GM12801 (cell line): ENCODE measurements around the gene ANKK1.

Source experiments
- TF ChIP-seq, protein P1 (sequence below): IDR thresholded peaks from one replicate; pipeline ENCODE4 v1.5.1; 2011; ENCODE audit warnings: control low read depth; ENCODE audit not compliant: insufficient read length; ENCODE audit errors: extremely low read depth

ANKK1 gene

DNA sequence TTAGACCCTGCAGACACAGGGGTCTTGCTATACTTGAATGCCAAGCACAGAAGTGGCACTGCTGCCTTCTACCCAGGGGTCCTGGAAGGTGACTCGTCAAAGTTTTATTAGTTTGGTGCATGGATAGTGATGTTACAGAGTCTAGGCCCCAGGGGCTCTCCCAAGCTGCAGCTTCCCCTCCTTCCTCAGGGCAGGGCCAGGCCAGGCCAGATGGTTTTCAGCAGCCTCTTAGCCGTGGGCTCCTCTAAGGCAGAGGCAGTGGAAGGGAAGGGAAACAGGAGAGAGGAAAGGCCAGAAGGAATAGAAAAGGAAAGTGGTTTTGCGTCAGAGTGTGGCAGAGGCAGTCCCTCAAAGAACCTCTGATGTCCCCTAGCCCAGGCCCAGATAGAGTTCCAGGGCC, 21.9 kb downstream of the ANKK1 start:
- TF ChIP-seq, protein P1, sequence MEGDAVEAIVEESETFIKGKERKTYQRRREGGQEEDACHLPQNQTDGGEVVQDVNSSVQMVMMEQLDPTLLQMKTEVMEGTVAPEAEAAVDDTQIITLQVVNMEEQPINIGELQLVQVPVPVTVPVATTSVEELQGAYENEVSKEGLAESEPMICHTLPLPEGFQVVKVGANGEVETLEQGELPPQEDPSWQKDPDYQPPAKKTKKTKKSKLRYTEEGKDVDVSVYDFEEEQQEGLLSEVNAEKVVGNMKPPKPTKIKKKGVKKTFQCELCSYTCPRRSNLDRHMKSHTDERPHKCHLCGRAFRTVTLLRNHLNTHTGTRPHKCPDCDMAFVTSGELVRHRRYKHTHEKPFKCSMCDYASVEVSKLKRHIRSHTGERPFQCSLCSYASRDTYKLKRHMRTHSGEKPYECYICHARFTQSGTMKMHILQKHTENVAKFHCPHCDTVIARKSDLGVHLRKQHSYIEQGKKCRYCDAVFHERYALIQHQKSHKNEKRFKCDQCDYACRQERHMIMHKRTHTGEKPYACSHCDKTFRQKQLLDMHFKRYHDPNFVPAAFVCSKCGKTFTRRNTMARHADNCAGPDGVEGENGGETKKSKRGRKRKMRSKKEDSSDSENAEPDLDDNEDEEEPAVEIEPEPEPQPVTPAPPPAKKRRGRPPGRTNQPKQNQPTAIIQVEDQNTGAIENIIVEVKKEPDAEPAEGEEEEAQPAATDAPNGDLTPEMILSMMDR: no peak

DNA sequence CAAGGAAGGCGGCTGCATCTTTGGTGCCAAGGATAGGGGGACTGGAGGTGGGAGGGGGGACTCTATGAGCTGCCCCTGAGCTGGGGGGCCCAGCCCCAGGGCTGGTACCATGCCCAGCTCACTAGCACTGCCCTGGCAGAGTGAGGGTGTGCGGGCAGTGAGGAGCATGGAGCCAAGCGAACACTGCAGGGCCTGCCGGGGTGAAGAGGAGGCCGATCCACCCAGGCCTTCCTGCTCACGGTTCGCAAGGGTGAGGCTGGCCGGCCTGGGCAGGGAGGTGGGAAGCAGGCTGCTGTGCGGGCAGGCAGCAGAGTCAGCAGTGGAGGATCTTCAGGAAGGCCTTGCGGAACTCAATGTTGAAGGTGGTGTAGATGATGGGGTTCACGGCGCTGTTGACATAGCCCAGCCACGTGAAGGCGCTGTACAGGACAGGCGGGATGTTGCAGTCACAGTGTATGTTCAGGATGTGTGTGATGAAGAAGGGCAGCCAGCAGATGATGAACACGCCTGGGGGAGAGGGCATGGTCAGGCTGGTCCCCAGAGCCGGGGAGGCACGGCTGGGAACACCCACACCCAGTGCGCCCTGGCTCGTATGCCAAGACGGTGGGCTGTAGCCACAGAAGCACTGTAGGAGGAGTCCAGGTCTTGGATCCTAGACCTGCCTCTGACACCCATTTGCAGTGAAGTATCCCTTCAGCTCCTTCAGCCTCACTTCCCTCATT, 23.0 kb downstream of the ANKK1 start:
- TF ChIP-seq, protein P1: no peak

DNA sequence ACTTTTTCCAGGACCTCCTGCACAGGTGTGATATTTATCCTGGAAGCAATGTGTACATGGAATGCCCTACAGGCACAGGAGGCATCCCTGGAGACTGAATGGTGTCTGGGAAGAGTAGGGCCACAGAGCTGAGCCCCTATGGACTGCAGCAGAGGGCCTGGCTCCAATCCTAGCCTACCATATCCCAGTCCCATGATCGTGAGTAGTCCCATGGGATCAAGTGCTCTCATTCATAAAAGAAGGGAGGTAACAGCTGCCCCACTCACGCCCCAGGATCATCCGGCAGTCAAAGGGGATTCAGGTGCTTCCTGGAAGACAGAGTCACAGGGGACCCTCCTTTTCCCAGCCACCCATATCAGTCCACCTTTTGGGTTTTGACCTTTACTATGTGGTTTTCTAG, 24.0 kb downstream of the ANKK1 start:
- TF ChIP-seq, protein P1: no peak

DNA sequence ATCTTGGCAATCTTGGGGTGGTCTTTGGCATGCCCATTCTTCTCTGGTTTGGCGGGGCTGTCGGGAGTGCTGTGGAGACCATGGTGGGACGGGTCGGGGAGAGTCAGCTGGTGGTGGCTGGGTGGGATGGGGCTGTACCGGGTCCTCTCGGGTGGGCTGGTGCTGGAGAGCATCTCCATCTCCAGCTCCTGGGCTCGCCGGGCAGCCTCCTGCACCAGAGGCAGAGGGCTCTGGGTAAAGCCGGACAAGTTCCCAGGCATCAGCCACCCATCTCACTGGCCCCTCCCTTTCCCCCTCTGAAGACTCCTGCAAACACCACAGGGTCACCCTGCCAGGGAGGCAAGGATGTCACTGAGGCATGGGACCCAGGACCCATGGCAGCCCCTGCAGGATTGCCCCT, 25.1 kb downstream of the ANKK1 start:
- TF ChIP-seq, protein P1: no peak

DNA sequence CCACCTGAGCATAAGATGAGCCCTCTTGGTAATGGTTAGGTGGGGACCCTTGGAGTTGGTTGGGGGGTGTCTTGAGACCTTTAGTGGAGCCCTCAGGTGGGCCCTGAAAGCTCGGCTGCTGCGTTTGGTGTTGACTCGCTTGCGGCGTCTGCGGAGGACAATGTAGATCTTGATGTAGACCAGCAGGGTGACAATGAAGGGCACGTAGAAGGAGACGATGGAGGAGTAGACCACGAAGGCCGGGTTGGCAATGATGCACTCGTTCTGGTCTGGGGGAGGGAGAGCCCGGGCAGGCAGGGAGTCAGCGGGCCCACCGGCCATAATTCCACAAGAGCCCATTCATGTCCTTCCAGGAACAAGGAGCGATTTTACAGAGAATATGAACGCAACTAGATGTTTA, 27.8 kb downstream of the ANKK1 start:
- TF ChIP-seq, protein P1: no peak

DNA sequence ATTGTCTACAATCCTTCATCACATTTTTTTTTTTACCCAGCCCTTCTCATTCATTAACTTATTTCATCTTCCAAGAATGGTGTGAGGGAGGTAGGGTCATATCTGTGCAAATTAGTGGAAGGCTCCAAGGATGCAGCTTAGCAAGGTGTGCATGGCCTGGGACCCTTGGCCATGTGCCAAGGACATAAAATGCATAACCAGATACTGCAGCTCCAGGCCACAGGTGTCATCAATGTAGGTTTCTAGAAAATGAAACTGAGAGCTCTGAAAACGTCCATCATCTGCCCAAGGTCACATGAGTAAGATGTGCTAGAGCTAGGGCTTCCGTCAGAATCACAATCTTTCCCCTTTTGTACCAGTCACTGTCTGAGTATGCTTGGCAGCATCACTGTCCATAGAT, 29.8 kb downstream of the ANKK1 start:
- TF ChIP-seq, protein P1: no peak

DNA sequence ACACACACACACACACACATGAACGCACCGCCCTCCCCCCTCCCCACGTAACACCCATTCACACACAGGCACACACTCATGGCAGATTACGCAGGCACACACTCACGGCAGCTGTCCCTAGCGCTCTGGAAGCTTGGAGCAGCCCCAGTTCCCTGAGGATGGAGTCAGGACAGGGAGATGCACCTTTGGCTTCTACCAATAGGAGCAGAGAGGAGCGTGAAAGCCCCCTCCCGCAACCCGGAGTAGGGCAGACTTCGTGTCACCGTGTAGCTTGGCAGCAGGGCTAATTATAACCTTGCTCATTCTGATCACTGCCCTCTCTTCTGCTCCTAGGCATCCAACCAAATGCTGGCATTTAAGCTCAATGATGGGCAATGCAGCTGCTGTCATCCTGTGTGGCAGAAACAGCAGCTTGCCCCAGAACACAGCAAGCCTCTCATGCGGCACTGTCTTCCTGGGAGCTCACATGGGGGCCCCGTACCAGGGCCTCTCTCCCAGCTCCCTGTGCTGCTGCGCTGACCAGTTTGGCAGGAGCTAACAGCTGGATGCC, 31.9 kb downstream of the ANKK1 start:
- TF ChIP-seq, protein P1: no peak

DNA sequence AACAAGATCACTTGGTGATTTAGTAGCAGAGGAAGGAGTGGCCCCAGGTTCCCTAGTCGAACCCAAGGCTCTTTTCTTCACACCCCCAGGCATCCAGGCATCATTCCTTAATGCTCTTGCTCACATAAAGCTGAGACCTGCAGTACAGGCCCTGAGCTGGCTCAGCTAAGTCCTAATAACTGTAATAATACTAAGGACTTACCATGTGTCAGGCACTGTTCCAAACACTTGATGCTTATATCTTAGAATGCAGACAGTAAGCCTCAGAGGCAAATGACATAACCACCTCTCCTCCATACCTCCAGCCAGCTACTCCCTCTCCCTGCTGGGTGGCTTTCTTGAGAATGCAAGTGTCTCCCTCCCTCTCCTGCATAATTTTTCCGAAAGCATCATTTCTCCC, 33.2 kb downstream of the ANKK1 start:
- TF ChIP-seq, protein P1: no peak
